Head of caudate nucleus (tissue), 42 donors: ENCODE measurements around the gene SPDL1.
"Not testable (repeated sequence)": the region's sequence is repeated elsewhere in the genome, so short reads cannot be mapped to it uniquely, and the experiment has no call there.

Experiments used
- DNase-seq, 42 donors: peaks; one replicate each; pipeline versions ENCODE4 v3.0.0 to v3.0.0-alpha.2; 2020 to 2021; ENCODE audit warnings: mixed read lengths in 7 of 42
- intact Hi-C: fragments of 100-400 bp; cut with DNase I; formaldehyde crosslinking; loops from one replicate; pipeline ENCODE4 v1.15.0; 2022

SPDL1 gene

GRCh38 chr5:169615561-169615960, 32.0 kb downstream of the SPDL1 start:
- DNase-seq, result no peak
- intact Hi-C loops, result no loop called here

DNA sequence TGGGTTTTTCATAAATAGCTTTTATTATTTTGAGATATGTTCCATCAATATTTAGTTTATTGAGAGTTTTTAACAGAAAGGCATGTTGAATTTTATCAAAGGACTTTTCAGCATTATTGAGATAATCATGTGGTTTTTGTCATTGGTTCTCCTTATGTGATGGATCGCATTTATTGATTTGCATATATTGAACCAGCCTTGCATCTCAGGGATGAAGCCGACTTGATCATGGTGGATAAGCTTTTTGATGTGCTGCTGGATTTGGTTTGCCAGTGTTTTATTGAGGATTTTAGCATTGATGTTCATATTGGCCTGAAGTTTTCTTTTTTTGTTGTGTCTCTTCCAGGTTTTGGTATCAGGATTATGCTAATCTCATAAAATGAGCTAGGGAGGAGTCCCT, 40.7 kb downstream of the SPDL1 start:
- DNase-seq, result not testable (repeated sequence)

GRCh38 chr5:169626779-169627178, 43.2 kb downstream of the SPDL1 start:
- DNase-seq, result no peak
- intact Hi-C loops, result no loop called here

More for the DNA sequence above, 40.7 kb downstream of the SPDL1 start:
- intact Hi-C loops, result not testable (repeated sequence)

- intact Hi-C loops, result no loop called here
- DNase-seq, result no peak
Observed at GRCh38 chr5:169627551-169627950, 44.0 kb downstream of the SPDL1 start.

DNA sequence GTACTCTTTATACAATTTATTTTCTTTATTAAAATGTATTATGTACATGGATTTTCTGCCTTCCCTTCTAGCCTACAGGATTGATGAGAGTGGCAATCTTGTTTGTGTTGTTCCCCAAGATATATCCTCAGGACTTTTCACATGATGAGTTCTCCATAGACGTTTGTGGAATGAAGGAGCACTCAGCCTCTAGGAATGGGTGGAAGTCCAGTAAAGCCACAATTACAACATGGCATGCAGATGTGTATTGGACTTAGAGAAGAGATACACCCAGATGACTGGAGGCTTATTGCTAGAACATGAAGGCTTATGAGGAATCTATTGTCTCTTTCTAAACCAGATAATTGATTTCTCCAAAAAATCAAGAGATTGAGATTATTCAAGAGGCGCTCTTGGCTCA, 45.3 kb downstream of the SPDL1 start:
- DNase-seq, result no peak
- intact Hi-C loops, result no loop called here

DNA sequence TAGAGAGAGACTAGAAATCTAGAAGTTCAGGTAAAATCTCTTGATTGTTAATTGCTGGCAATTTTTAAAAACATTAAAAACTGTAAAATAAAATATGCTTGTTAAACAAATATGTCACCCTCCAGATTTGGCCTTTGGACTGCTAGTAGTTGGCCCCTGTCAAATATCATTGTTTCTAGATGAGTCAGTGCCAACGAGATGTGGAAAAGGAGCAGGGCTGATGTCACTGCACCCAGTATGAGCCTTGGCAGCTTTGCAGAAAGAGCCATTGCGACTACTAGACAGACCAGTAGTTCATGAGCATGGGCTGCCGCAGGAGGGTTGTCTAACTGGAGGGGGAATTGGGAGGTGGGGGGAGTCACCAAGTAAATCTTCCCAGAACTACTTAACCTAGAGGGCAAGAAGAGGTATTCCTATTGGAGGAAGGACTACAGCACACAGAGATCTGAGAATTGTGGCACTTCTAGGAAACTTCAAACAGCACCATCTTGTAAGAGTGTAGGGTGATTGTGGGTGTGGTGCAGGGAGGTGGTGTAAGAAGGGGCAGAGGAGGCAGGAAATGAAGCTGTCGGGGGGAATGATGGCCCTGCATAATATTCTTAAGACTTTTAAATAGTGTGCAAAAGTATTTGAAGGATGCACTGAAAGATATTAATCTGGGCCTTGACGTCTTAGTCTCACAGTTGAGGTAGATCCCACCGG, 46.4 kb downstream of the SPDL1 start:
- intact Hi-C loops, result no loop called here
- no peak for DNase-seq

- intact Hi-C loops, result no loop called here
Observed at GRCh38 chr5:169631360-169631759, 47.8 kb downstream of the SPDL1 start.

GRCh38 chr5:169632946-169633345, 49.4 kb downstream of the SPDL1 start:
- intact Hi-C loops, result no loop called here
- no peak for DNase-seq

More at GRCh38 chr5:169631360-169631759, 47.8 kb downstream of the SPDL1 start:
- no peak for DNase-seq

DNA sequence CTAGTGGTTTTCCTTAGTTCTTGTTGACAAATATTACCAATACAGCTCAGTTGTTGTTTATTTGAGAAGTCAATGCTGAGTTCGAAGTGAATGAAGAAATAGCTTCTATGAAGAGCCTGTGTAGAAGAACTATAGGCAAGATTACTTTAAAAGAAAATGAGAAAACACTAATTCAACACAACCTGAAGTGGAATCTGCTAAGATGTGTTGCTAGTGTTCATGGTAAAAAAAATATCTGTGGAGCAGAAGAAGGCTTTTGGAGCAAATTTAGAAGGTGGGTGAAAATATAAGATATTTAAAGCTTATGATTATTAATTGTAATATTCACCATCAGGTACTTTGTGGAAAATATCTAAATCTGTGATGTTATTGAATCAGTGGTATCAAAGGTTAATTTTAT, 51.0 kb downstream of the SPDL1 start:
- DNase-seq, result no peak
- intact Hi-C loops, result no loop called here

DNA sequence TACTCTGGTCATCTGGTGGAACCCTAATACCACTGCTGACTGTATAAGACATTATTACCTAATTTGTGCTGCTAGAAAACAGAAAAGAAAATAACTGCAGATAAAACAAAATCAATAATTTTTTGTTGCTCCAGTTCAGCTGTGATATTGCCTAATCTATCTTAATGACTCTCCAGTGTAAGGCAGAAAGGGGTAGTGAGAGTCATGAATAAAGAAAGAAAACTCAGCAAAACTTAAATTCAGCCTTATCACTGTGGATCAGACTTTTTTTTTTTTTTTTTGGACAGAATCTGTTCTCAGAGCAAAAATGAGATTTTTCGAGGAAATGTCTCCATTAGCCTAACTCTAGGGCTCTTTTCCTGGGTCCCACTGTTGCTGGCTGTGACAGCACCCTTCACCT, 52.4 kb downstream of the SPDL1 start:
- intact Hi-C loops, result no loop called here
- no peak for DNase-seq

GRCh38 chr5:169636477-169637084, 53.0 kb downstream of the SPDL1 start:
- no peak for DNase-seq
- intact Hi-C loops, result no loop called here

- peak in 32 of 42 donors; percentile 6 to 66 (median 38) for DNase-seq
- intact Hi-C loops, result no loop called here
Observed at GRCh38 chr5:169637085-169637548, 53.5 kb downstream of the SPDL1 start, which contains the start of gene DOCK2. Gene DOCK2 (plus strand): TSS chr5:169637275. CDS start chr5:169637327, 52 bp downstream.

DNA sequence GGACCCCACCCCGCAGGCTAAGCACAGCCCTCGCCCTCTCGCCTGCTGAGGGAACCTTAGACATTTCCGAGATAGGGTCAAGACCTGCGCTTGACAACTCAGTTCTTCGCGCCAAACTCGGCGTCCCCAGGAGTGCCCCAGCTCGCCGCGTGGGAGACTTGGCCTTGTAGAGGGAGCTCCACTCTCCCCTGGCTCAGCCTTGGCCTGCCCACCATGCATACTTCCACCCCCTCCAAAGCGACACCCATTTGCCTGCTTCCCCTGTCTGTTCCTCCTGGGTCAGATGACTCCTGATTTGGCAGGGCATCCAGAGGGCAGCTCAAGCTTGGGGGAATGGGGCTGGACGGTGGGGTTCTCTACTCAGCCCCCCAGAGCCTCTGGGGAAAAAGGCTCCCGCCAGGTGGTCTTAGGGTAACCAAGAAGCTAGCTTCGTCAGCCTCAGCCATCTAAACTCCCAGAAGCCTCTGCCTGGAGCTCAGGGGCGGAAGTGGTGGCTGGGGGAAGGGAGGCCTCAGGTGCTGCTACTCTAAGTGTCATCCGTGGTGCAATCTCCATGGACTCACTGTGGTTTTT, 54.1 kb downstream of the SPDL1 start:
- intact Hi-C loops, result no loop called here
- peak in 4 of 42 donors; percentile 3 to 28 (median 10) for DNase-seq

DNA sequence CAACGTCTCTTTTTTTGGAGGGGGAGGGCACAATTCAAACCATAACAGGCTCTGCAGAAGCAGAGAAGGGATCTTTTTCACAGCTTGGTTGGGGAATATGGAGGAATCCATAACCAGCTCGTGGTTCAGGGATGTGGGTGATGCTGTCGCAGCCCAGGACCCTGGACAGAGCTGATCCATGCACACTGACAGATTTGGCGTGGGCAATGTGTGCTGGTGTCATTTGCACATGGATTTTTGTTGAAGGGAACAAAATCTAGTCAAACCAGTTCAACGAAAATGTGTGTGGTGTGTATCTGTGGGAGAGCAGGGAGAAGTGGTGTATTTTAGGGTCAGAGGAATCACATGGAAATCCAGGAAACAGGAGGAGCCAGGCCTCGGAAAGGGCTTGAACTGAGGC, 57.7 kb downstream of the SPDL1 start:
- intact Hi-C loops, result no loop called here
- DNase-seq, result no peak

GRCh38 chr5:169646856-169647255, 63.3 kb downstream of the SPDL1 start:
- intact Hi-C loops, result no loop called here
- no peak for DNase-seq

DNA sequence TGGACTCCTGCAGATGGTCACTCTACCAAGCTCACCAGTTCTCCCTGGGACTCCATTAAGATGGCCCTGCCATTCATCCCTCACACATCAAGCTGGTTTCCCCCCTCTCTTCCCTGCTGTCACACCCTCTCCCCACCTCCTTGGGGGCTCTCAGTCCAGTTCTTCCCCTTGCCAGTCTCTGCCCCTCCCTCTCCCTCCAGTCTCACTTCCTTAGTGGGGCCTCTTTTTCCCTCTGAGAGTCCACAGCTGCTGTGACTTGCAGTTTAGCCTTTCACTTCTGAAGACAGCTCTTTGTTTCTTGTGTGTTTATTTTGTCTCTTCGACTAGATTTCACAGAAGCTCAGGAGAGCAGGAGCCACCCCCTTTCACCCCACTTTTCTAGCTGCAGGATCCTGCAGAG, 64.0 kb downstream of the SPDL1 start:
- DNase-seq, result peak in 10 of 42 donors; percentile 6 to 48 (median 20)

DNA sequence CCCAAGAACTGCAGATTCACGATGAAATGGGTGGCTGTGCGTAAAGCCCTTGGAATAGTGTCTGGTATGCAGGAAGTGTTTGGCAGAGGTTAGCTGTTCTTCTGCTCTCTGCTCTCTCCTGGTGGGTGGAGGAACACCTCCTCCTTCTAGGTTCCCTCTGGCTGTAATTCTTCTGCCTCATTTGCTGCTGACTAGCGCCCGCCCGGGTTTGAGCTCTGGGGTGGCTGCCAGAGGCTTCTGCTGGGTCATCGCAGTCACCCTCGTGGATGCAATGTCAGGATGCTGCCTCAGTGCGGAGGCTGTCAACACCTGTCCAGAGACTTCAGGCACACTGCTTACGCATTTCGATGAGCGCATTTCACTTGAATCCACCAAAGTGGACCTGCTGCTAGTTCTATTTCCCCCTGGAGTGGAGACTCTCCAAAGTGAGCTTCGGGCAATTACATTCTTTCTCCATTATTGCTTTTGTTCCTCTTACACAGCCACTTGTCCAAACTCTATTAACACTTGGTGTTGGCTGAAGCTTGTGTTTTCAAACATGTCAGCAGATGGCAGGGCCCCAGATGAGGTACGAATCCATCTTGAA, 65.2 kb downstream of the SPDL1 start:
- intact Hi-C loops, result no loop called here
- peak in 7 of 42 donors; percentile 5 to 46 (median 16) for DNase-seq

More for the DNA sequence above, 64.0 kb downstream of the SPDL1 start:
- intact Hi-C loops, result no loop called here

DNA sequence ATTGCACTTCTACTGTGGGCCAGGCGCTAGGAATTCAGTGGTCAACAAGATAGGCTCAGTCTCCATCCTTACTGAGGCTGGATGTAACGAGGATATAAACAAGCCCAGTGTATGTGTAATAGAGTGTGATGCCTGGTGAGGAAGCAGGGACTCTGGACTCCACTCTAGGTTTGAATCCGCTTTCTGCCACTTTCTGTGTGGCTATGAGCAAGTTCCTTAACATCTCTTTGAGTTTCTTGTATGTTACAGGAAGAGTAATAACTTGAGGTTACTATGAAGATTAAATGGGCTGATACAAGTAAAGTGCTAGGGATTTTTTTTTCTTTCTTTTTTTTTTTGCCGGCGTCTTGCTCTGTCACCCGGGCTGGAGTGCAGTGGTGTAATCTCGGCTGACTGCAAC, 65.9 kb downstream of the SPDL1 start:
- intact Hi-C loops, result no loop called here
- no peak for DNase-seq

DNA sequence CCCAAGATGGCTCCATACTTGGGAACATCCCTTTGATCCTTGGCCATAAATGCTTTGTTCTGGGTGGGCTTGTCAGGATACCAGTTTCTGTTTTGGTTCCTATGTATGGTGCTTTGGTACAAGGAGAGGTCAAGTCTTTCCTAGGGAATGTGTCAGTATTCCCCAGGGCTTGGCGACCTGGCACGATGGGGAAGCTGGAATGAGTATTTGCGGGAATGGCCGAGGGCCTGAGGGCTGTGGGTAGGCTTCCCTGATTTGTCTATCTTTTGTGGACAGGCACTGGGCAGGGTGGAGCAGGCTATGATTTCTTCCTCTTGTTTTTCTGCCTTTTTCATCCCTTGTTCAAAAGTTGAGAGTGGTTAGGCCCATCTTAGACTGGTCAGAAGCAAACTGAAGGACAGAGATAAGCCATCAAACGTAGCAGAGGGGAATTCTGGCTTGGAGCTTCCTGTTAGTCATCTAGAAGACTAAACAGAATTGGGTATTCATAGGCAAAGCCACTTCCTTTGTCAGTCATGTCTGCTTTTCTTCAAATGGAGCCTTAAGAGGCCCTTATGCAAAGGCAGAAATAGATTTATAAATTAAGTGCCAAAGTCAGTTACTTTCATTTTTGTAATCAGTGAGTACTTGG, 67.2 kb downstream of the SPDL1 start:
- DNase-seq, result no peak
- intact Hi-C loops, result no loop called here

- DNase-seq, result no peak
- intact Hi-C loops, result no loop called here
Observed at GRCh38 chr5:169651526-169651925, 68.0 kb downstream of the SPDL1 start.
